ENCODE results near the gene CACNA1C.
"Not testable (repeated sequence)": the region's sequence is repeated elsewhere in the genome, so short reads cannot be mapped to it uniquely, and the experiment has no call there.

CACNA1C gene

GRCh38 chr12:2739069-2739468 is 686.3 kb downstream of the CACNA1C start:
- no peak for DNase-seq (ENCODE audit: low read depth in 2 of 2)

GRCh38 chr12:2739832-2740641 is 687.2 kb downstream of the CACNA1C start:
- DNase-seq (ENCODE audit: low read depth in 2 of 2): no peak

GRCh38 chr12:2742037-2742436 is 689.2 kb downstream of the CACNA1C start:
- not testable (repeated sequence) for DNase-seq (ENCODE audit: low read depth in 2 of 2)

- DNase-seq (ENCODE audit: low read depth in 2 of 2): no peak
These were observed 690.7 kb downstream of the CACNA1C start for GRCh38 chr12:2743478-2743877.

GRCh38 chr12:2745655-2746054 is 692.9 kb downstream of the CACNA1C start:
- DNase-seq (ENCODE audit: low read depth in 2 of 2): no peak
